NCI-H748 treated with DMSO at 0.1 percent for 48 hours (cell line): ENCODE data around the gene TMEM131L.
"Not testable (repeated sequence)": the region's sequence is repeated elsewhere in the genome, so short reads cannot be mapped to it uniquely, and the experiment has no call there.

Experiments
- DNase-seq: peaks from one replicate; lab custom pipeline; 2025; lab: John Stamatoyannopoulos, UW

The TMEM131L gene

DNA sequence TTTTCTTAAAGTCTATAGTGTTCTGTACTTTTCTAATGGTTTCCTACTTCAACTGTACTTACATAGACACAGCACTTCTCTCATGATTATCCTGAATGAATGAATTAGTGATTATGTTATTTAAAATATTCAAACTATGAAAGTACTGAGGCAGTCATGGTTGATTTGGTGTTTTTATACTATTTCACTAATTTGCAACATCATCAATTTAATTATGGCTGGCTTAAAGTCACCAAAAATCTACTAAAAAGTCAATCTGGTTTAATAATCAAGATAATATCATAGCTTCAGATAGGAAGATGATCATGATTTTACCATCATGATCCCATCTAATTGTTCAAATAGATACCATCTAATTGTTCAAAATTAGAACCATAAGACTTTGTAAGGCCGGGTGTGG lies 16.8 kb upstream of the TMEM131L start:
- no peak for DNase-seq

- no peak for DNase-seq
These were observed 15.6 kb upstream of the TMEM131L start for GRCh38 chr4:153450544-153450917.

DNA sequence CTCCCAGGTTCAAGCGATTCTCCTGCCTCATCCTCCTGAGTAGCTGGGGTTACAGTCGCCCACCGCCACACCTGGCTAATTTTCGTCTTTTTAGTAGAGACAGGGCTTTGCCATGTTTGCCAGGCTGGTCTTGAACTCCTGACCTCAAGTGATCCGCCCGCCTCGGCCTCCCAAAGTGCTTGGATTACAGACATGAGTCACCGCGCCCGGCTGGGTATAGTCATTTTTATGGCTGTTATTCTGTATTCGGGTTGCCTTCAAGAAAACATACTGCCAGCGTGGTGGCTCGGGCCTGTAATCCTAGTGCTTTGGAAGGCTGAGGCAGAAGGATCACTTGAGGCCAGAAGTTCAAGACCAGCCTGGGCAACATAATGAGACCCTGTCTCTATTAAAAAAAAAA lies 15.0 kb upstream of the TMEM131L start:
- DNase-seq, result not testable (repeated sequence)

DNA sequence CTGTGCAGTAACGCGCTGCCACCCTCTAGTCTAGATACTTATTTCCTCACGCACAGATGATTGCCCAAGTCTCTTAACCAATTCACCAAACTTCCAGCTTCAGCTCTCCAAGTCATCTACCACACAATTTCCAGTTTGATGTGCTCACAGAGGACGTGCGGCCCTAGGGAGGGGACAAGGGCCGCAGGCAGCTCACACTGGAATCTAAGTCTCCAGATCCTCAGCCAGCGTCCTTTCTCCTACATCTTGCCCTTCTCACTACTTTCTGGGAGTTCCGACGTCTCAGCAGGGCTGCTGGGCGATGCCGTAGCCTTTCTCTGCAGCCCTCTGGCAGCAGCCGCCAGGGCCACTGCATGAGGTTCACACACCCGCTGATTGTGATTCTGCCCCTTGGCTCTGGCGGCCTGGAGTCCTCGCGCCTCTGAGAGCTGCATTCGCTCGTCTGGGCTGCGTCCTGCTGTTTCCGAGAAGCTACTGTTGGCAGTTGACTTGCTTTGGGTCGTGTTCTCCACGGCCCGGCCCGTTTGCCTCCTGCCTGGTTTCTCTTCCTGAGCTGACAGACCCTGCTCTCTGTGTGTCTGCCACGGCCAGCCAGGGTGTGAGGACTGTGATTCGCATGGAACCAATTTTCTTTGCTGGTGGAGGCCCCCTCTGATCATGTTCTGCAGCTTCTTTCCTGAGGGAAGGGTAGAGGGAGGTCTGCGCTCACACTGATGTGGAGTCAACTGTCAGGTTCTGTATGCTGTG lies 14.1 kb upstream of the TMEM131L start:
- no peak for DNase-seq

DNA sequence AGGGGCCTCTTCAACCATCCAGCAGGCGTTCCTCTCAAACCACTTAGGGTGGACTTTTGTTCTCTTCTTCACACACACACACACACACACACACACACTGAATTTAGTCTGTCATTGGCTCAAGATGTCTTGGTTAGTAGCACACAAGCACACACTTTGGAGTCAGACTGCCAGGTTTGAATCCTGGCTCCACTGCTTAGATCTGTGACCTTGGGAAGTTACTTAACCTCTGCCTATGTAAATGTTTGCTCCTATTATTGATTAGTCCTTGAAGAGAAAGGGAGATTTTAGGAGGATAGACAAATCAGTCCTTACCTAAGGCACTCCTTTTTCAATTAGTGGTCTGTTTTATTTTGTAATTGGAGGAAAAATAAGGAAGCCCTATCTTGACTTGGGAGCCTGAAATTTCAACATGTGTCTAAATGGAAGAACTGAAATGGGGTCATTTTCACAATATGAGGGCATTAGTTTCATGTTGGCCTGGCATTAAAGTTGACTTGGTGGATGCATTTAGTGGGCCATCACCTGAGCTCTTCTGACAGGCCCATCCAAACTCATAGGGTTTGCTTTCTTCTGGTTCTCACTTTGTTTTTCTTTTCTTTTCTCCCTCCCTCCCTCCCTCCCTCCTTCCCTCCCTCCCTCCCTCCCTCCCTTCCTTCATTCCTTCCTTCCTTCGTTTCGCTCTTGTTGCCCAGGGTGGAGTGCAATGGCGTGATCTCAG lies 13.3 kb upstream of the TMEM131L start:
- DNase-seq, result no peak

- DNase-seq, result no peak
These were observed 12.8 kb upstream of the TMEM131L start for GRCh38 chr4:153453402-153453801.

GRCh38 chr4:153458969-153459368 lies 7.2 kb upstream of the TMEM131L start:
- DNase-seq, result no peak

DNA sequence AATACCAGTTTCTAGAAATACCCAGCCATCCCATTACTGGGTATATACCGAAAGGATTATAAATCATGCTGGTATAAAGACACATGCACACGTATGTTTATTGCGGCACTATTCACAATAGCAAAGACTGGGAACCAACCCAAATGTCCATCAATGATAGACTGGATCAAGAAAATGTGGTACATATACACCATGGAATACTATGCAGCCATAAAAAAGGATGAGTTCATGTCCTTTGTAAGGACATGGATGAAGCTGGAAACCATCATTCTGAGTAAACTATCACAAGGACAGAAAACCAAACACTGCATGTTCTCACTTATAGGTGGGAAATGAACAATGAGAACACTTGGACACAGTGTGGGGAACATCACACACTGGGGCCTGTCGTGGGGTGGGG lies 4.6 kb upstream of the TMEM131L start:
- DNase-seq, result not testable (repeated sequence)

DNA sequence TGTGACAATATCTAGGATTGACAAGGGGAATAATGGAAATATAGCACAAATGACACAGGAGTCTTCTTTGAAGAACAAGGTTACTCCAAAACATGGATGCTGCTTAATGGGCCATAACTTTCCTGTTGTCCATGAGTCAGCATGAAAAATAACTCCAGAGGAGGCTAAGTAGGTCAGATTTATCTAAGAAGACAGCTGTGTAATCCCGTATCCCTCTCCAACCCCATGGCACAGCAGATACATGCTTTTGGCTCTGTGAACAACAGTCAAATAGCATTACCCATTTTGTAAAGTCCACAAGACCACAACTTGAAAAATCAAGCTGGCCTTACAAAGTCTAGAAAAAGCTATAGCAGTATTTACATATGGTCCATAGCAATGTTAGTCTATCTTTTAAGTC lies 2.1 kb upstream of the TMEM131L start:
- DNase-seq, result no peak

DNA sequence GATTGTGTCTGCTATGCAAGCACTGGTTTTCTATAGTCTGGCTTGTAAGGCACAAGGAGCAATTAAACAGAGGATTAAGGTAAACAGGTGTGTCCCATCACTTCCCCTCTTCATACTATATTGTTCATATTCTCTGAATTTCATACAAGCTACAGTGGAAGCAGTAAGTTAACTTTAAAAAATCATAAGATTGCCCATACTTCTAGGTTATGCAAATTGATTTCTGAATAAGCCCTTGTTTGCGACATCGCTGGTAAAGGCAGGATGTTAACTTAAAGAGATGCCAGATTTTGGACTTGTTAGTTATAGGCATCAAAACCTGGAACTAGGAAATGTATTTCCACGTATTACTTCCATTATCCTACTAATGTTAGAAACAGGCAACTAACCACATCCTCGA lies 1.0 kb upstream of the TMEM131L start:
- DNase-seq, result no peak

- DNase-seq, result peak; percentile 59
These were observed 512 bp upstream of the TMEM131L start for GRCh38 chr4:153465615-153466080.

DNA sequence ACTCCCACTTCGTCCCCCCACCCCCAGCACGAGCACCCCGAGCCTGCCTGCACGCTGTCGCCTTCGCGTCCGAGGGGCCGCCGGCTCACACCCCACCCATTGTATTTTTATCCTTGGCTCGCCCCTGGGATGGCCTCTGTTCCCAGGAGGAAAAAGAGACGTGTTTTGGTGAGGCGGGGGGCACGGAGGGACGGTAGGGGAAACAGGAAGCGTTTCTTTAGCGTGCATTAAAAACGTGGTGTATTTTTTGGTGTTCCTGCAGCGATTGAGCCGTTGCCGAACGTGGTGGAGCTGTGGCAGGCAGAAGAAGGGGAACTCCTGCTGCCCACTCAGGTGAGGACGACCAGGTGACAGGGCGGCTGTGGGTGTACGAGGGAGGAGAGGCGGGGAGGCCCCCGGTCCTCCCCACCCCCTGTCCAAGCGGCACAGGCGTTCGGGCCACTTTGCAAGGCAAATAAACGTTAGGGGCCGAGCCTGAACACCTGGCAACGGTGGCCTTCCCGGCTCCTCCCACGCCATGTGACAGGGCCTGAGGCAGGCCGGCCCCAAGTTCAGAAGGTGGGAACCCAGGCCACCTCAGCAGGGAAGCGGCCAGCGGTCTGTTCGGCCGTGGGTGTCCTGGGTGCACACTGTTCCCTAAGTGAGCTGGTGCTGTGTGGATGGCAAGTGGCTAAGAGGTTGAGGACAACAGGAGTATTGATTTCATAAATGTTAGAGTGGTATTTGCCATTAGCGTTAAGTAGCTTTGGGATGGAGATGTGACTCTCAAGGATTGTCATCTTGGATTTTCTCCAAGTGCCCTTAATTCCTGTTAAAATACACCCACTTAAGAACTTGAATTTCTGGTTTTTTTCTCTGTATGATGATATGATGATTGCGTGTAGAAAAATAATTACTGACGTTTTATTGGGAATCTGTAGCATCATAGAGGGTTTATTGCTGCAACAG lies 1.1 kb downstream of the TMEM131L start:
- peak; percentile 64 for DNase-seq

DNA sequence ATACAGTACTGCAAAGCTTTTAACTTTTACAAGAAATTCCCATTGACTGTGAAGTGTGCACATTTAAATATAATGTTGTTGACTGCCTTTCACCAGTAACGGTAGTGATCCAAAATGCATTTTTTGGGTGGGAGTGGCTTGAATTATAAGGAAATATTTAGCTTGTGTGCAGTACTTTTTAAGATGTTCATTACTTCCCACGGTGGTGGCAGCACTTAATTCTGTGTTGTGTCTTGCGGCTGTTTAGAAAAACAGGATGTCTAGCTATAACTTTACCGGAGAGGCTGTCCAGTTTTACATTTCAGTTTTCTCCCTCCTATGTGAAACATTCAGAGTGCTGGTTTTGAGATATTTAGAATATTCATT lies 1.7 kb downstream of the TMEM131L start:
- DNase-seq, result no peak

DNA sequence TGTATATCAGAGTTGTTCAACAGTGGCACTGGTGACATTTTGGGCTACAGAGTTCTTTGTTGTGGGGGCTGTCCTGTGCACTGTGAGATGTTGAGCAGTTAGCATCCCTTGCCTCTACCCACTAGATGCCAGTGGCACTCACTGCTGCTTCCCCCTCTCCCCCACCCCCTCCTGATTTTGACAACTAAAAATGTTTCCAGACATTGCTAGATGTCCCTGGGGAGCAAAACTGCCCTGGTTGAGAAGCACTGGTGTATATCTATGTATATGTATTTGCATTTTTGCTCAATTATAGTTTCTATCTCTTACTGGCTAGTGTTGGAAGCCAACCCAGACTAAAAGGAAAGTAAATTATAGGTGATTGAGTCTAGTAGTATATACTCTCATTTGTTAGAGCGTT lies 2.4 kb downstream of the TMEM131L start:
- no peak for DNase-seq

- no peak for DNase-seq
These were observed 2.9 kb downstream of the TMEM131L start for GRCh38 chr4:153469031-153469430.

GRCh38 chr4:153471071-153471697 lies 5.0 kb downstream of the TMEM131L start:
- not testable (repeated sequence) for DNase-seq

- no peak for DNase-seq
These were observed 5.5 kb downstream of the TMEM131L start for GRCh38 chr4:153471698-153472093.

DNA sequence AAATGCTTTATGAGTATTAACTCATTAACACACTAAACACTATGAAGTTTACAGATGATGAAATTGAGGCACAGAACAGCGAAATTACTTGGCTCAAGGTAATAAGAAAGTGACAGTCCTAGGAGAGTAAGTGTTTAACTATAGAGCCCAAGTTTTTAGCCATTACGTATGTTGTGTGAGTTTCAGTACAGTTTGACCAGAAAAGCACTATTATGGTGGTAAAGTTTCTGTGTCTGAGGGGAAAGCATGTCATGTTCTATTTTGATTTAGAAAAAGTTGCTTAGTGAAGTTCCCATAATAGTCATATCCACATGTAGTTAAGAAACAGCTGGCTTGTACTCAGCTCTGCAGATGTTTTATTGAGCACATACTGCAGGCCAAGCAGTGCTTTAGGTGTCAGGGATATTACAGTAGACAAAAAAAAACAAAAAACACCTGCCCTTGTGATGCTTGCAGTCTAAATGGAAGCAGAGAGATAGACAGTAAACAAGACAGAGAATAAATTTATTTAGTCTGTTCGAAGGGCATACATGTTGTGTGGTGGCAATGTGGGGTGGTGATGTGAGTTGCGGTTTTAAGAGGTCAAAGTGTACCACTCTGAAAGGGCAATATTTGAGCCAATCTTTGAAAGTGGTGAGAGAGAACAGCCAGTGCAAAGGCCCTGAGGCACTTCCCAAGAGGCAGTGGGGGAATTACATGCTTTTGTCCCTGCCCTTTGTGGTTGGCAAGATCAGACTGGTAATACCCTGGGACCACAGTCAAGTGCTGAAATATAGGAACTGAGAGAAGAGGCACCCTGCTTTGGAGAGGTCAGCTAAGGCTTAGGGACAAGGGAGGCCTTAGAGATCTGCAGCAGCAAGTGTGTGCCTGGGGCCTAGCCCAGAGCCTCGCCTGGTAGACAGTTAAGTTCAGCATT lies 6.2 kb downstream of the TMEM131L start:
- DNase-seq, result no peak

GRCh38 chr4:153474251-153474650 lies 8.1 kb downstream of the TMEM131L start:
- no peak for DNase-seq

DNA sequence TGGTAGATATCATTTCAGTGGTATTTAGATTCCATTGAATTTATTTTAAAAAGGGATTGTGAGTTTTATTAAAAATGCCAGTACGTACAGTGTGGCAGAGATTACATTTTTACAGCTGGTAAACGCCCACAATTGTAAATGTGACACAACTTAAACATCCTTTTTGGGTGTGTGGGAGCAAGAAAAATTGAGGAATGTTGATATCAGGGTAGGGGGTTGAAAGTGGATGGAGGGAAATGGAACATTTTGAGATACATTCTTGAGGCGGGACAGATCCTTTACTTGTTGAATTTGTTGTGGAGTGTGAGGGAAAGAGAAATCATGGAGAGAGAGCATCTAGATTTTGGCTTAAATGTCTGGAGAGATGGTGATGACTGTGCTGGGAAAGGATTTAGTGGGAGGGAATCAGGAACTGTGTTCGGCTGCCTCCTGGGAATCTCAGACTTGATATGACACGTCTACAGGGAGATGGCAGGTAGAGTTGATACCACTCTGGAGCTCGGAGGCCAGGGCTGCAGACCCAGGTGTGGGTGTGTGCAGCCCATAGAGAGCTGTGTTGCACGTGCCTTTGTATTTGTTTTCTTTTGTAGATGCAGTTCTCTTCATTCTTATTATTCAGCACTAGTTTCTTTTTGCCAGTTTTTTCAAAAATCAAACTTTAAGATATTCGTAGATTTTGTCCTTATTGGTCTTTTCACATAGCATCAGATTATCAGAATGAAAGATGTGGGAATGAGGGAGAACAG lies 10.8 kb downstream of the TMEM131L start:
- no peak for DNase-seq
